Activated CD4-positive, alpha-beta T cell treated with anti-CD3 and anti-CD28 coated beads, Interleukin-2, amount 50 U/mL, for 4 hours (primary cell): ENCODE measurements around the gene RNF208.

Experiments
- DNase-seq, 2 experiments: peaks; one replicate each; pipeline ENCODE4 v3.0.0-alpha.2; 2020

RNF208 gene

DNA sequence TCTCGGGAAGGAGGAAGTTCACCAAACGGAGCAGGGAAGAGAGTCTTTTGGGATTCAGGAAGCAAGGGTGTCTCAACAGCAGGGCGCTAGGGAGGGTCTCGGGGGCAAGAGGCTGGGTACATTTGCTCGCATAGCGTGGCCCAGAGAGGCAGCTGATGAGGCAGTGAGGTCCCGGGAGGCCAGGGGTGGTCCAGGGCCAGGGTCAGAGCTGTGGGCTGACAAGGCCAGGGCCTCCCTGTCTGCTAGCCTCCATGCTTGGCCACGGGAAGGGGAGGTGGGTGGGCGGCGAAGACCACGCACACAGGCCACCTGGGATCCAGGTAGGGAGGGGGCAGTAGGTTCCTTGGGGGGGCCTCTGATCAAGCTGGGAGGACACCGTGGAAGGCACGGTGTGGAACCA lies 10.5 kb downstream of the RNF208 start:
- no peak for DNase-seq

DNA sequence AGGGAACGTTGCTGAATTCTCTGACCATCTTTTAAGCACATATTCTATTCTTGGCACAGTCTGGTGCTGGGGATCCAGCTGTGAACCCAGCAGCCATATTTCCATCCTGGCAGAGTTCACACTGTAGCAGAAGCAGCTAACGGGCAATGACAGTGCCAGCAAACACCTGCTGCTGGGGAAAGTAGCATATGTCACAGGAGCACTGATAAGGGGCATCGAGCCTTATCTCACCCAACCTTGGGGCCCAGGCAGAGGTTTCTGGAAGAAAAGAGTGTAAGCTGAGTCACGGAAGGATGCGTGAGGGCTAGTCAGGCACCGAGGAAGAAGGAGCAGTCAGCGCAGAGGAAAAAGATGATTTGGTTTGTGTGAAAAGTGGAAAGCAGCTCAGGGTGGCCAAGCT lies 15.4 kb downstream of the RNF208 start:
- DNase-seq, result no peak

GRCh38 chr9:137205126-137206069 lies 16.6 kb downstream of the RNF208 start, which contains the start of the genes NDOR1 and TMEM203:
NDOR1 (plus strand) TSS chr9:137205700; CDS start chr9:137205778, 78 bp downstream.
TMEM203 (minus strand) TSS chr9:137205648; CDS start chr9:137205414, 234 bp downstream.
- DNase-seq, result peak; percentile 87 to 88

DNA sequence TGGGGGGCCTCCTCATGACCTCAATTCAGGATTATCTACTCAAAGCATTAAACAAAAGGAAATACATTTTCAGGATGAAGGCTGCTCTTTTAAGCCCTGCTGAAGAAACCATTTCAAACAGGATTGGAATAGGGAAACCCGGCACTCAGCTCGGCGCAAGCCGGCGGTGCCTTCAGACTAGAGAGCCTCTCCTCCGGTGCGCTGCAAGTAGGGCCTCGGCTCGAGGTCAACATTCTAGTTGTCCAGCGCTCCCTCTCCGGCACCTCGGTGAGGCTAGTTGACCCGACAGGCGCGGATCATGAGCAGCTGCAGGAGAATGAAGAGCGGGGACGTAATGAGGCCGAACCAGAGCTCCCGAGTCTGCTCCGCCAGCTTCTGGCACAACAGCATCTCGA lies 17.3 kb downstream of the RNF208 start:
- DNase-seq, result no peak

GRCh38 chr9:137202966-137203365 lies 19.1 kb downstream of the RNF208 start:
- no peak for DNase-seq

- DNase-seq, result no peak
Measured at GRCh38 chr9:137201205-137201868, 20.7 kb downstream of the RNF208 start.

DNA sequence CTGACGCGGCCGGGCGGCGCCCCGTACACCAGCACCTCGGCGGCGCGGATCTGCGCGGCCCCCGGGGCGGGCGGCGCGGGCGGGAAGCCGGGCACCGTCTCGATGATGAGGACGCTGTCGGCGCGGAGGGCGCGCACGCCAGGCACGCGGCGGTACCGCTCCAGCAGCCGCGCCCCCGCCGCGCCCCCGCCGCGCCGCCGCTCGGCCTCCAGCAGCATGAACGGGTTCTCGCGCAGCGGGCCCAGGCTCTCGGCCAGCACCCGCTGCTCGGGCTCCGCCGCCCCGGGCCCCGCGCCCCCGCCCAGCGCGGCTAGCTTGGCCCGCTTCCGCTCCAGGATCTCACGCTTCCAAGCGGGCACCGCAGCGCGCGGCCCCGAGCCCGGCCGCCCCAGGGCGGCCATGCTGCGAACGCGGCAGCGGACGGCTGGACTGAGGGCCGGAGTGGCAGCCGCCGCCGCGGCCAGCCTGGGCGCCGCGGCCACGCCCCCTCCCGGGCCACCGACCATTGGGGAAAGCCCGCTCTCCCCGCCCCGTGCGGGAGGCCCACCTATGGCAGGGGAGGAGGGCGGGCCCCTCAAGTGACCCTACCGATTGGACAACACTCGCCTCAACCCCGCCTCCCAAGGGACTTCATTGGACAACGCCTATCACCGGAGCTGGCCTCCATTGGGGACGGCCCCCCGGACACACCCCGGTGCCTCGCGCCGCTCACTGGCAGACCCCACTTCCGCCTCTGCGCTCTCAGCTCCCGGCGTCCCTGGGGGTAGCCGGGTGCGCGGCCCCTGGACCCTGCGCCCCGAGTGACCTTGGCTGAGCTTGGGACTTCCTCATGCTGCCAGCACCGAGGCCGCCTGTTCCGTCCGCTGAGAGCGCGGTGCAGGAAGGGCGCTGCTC lies 21.5 kb downstream of the RNF208 start, which contains the start of gene TPRN:
Gene TPRN, minus strand, starts transcription at position 431 of the 894 bp plus-strand sequence. Its CDS starts 30 bp downstream, at position 401.
- DNase-seq, result peak; percentile 98 to 99

DNA sequence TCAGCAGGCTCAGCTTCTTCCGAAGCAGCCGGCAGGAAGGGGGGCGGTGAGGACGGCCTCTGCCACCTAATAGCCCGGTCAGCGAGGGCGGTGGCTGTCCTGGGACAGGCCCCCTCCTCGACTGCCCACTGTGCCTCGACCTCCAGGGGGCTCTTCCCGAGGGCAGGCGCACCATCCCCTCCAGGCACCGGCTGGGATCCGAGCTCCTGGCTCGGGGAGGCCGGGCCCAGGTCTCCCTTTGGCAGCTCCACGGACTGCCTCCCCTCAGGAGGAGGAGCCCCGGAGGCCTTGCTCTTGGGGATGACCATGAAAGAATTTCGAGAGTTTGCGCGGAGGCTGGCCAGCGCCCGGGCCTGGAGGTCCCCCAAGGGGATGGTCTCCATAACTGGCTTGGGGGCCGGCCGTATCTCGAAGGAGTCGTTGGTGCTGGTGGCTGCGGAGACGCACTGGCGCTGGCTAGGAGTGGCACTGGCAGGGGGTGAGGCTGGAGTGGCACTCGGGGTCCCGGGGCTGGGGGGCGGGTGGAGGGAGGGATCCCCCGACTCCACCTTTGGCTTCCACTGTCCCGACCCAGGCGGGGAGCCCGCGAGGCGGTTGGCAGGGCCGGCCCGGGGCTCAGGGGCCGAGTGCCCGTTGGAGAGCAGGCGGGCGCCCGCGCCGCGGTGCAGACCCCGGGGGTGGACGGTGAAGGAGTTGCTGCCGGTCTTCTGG lies 22.5 kb downstream of the RNF208 start:
- DNase-seq, result no peak

DNA sequence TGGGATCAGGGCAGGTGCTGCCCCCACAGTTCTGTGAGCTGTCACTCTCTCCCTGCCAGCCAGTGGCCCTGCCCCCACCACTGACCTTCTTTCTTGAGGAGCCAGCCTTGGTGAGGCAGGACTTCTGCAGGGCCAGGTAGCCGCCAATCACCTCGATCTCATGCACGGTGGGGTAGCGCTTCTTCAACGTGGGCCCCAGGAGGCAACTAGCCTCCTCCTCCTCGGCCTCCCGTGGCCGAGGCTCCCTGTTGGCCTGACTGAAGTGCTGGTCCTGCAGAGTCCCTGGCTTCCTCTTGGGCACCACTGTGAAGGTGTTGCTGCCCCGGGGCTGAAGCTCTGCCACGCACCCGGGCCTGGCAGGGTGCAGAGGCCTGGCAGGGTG lies 23.1 kb downstream of the RNF208 start:
- DNase-seq, result no peak

- DNase-seq, result no peak
Measured at GRCh38 chr9:137198051-137198901, 23.8 kb downstream of the RNF208 start.

GRCh38 chr9:137195525-137196220 lies 26.4 kb downstream of the RNF208 start:
- DNase-seq, result no peak

- DNase-seq, result no peak
Measured at GRCh38 chr9:137194909-137195308, 27.1 kb downstream of the RNF208 start.

- DNase-seq, result no peak
Measured at GRCh38 chr9:137194388-137194787, 27.7 kb downstream of the RNF208 start.

- no peak for DNase-seq
Measured at GRCh38 chr9:137193771-137194170, 28.3 kb downstream of the RNF208 start.

DNA sequence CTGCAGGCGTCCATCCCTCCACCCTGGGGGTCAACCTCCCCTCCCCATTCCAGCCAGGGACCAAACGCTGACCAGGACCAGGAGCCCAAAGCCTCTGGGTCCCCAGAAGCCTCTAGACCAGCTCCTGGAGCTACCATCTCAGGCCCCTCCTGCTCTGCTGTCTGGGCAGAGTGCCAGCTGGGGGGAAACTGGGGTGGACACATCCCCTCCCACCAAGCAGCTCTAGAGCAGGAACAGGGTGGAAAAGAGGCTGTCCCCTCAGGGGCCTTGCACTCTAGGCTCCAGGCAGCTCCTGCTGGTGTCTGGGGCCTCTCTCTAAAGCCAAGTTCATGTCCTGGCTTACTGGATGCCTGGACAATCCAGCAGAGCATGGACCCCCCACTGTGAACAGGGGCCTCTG lies 29.2 kb downstream of the RNF208 start:
- no peak for DNase-seq

DNA sequence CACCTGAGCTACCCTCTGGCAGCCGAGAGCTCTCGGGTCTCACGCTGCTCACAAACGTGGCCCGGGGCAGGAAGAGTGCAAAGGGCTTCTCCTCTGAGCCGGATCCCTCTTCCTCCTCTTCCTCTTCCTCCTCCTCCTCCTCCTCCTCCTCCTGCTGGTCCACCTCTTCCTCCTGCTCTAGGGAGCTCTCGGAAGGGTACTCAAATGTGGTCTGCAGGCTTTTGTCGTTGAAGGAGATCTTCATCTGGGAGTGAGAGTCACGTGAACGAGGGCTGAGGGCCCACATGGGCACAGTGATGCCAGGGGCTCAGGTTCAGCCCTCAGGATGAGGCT lies 29.6 kb downstream of the RNF208 start:
- DNase-seq, result no peak

- DNase-seq, result no peak
Measured at GRCh38 chr9:137191691-137192447, 30.2 kb downstream of the RNF208 start.

DNA sequence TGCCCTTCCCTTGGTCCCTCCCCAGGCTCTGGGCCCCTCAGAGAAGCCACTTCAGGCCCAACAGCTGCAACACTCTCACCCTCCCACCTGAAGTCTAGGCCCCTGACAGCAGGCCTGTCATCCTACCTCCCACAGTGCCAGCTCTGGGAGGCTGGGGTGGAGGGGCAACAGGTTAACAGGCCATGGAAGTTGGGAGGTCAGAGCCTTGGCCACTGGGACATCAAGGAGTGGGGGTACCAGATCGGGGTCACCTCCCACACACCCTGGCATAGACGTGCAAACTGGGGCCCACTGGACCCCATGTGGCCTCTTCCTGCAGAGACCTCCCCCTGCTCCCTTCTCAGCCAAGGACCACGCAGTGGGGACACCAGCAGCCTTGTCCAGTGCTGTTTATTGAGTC lies 30.8 kb downstream of the RNF208 start:
- DNase-seq, result no peak

- no peak for DNase-seq
Measured at GRCh38 chr9:137190315-137190856, 31.7 kb downstream of the RNF208 start.
